SK-N-SH treated with all-trans-retinoic acid at 6 μM for 48 hours (cell line): ENCODE data around the gene SURF4.
"Not testable (repeated sequence)": the region's sequence is repeated elsewhere in the genome, so short reads cannot be mapped to it uniquely, and the experiment has no call there.

Experiments
- ATAC-seq: fragments of 200-7000 bp; cut with Tn5 transposase; 3 replicates; pipeline ENCODE4 v1.9.1; 2020; ENCODE audit warnings: mild to moderate bottlenecking, moderate library complexity
- ARNTL ChIP-seq: fragments of 450-650 bp; formaldehyde crosslinking; IDR thresholded peaks from 2 replicates; pipeline ENCODE4 v1.5.0; 2020; ENCODE audit warnings: low read depth, mild to moderate bottlenecking, moderate library complexity, borderline replicate concordance
- BACH2 ChIP-seq: fragments of 250-450 bp; sonication (Bioruptor Pico); IDR thresholded peaks from 2 replicates; pipeline ENCODE4 v1.9.0; 2021; ENCODE audit warnings: mild to moderate bottlenecking, borderline replicate concordance
- CSRNP3 ChIP-seq: fragments of 250-450 bp; sonication (Bioruptor Pico); IDR thresholded peaks from 2 replicates; pipeline ENCODE4 v1.5.1; 2021; ENCODE audit warnings: mild to moderate bottlenecking, moderate library complexity
- ESRRG ChIP-seq: fragments of 250-450 bp; sonication (Bioruptor Pico); IDR thresholded peaks from 2 replicates; pipeline ENCODE4 v1.6.1; 2021; ENCODE audit warnings: mild to moderate bottlenecking
- ISL1 ChIP-seq: fragments of 250-450 bp; sonication (Bioruptor Pico); IDR thresholded peaks from 2 replicates; pipeline ENCODE4 v2.1.2; 2022; ENCODE audit warnings: mild to moderate bottlenecking, moderate library complexity
- PATZ1 ChIP-seq: fragments of 250-450 bp; sonication (Bioruptor Pico); IDR thresholded peaks from 2 replicates; pipeline ENCODE4 v1.8.0; 2020; ENCODE audit warnings: mild to moderate bottlenecking, moderate library complexity, borderline replicate concordance
- POU6F1 ChIP-seq: fragments of 250-450 bp; sonication (Bioruptor Pico); IDR thresholded peaks from 2 replicates; pipeline ENCODE4 v1.8.0; 2021; ENCODE audit warnings: low read depth, mild to moderate bottlenecking, moderate library complexity, borderline replicate concordance
- PPARA ChIP-seq: fragments of 250-450 bp; sonication (Bioruptor Pico); IDR thresholded peaks from 2 replicates; pipeline ENCODE4 v1.5.0; 2020; ENCODE audit warnings: mild to moderate bottlenecking, borderline replicate concordance
- RARB ChIP-seq: fragments of 250-450 bp; sonication (Bioruptor Pico); IDR thresholded peaks from 2 replicates; pipeline ENCODE4 v1.8.0; 2021; ENCODE audit warnings: mild to moderate bottlenecking, moderate library complexity
- SNAI2 ChIP-seq: fragments of 250-450 bp; sonication (Bioruptor Pico); IDR thresholded peaks from 2 replicates; pipeline ENCODE4 v1.5.0; 2020; ENCODE audit warnings: mild to moderate bottlenecking, moderate library complexity
- TCF4 ChIP-seq: fragments of 250-450 bp; sonication (Bioruptor Pico); IDR thresholded peaks from 2 replicates; pipeline ENCODE4 v1.8.0; 2021; ENCODE audit warnings: mild to moderate bottlenecking, moderate library complexity, borderline replicate concordance
- TOX ChIP-seq: fragments of 250-450 bp; sonication (Bioruptor Pico); IDR thresholded peaks from 2 replicates; pipeline ENCODE4 v1.8.0; 2021; ENCODE audit warnings: mild to moderate bottlenecking, moderate library complexity, borderline replicate concordance
- TSHZ2 ChIP-seq: fragments of 250-450 bp; sonication (Bioruptor Pico); IDR thresholded peaks from 2 replicates; pipeline ENCODE4 v1.5.0; 2020; ENCODE audit warnings: mild to moderate bottlenecking, moderate library complexity
- ZC3H10 ChIP-seq: fragments of 250-450 bp; sonication (Bioruptor Pico); IDR thresholded peaks from 2 replicates; pipeline ENCODE4 v1.5.1; 2021; ENCODE audit warnings: mild to moderate bottlenecking, moderate library complexity
- ZFP3 ChIP-seq: fragments of 250-450 bp; sonication (Bioruptor Pico); IDR thresholded peaks from 2 replicates; pipeline ENCODE4 v1.5.0; 2020; ENCODE audit warnings: mild to moderate bottlenecking, moderate library complexity
- ZFP30 ChIP-seq: fragments of 450-650 bp; formaldehyde crosslinking; IDR thresholded peaks from 2 replicates; pipeline ENCODE4 v1.5.0; 2022; ENCODE audit warnings: mild to moderate bottlenecking, moderate library complexity
- ZNF565 ChIP-seq: fragments of 450-650 bp; formaldehyde crosslinking; conservative IDR thresholded peaks from 2 replicates; pipeline ENCODE4 v1.5.0; 2020; ENCODE audit warnings: low read depth, mild to moderate bottlenecking, moderate library complexity
- ZNF8 ChIP-seq: fragments of 450-650 bp; formaldehyde crosslinking; IDR thresholded peaks from 2 replicates; pipeline ENCODE4 v1.5.0; 2020; ENCODE audit warnings: mild to moderate bottlenecking, moderate library complexity

The SURF4 gene

GRCh38 chr9:133331641-133332380, 44.0 kb downstream of the SURF4 start:
- TF ChIP-seq BACH2 (CRISPR knock-in tag) (no peak), RARB (CRISPR knock-in tag) (no peak), POU6F1 (CRISPR knock-in tag) (no peak), ZNF8 (no peak), SNAI2 (no peak)
- TF ChIP-seq, all 23 proteins: peak for 0
- no peak for ATAC-seq

GRCh38 chr9:133331221-133331620, 44.6 kb downstream of the SURF4 start:
- no peak for TF ChIP-seq SNAI2
- no peak for ATAC-seq

- not testable (repeated sequence) for ATAC-seq
Observed at GRCh38 chr9:133329306-133330156, 46.3 kb downstream of the SURF4 start.

- TF ChIP-seq TCF4 (CRISPR knock-in tag) (no peak), ARNTL (CRISPR knock-in tag) (no peak), ZNF8 (no peak)
- peak; percentile 14 for ATAC-seq
Observed at GRCh38 chr9:133327834-133328484, 47.9 kb downstream of the SURF4 start.

GRCh38 chr9:133327021-133327420, 48.8 kb downstream of the SURF4 start:
- ATAC-seq, result not testable (repeated sequence)

GRCh38 chr9:133323991-133324703, 51.7 kb downstream of the SURF4 start:
- ATAC-seq, result no peak
- TF ChIP-seq ZC3H10 (CRISPR knock-in tag) (no peak), ISL1 (no peak), ESRRG (CRISPR knock-in tag) (no peak), SNAI2 (no peak), CSRNP3 (no peak), PATZ1 (no peak), PPARA (no peak), RARB (CRISPR knock-in tag) (no peak), ZFP3 (CRISPR knock-in tag) (no peak), ZNF565 (CRISPR knock-in tag) (no peak), POU6F1 (CRISPR knock-in tag) (no peak), TSHZ2 (CRISPR knock-in tag) (no peak), TOX (CRISPR knock-in tag) (no peak), ARNTL (CRISPR knock-in tag) (no peak), ZFP30 (CRISPR knock-in tag) (no peak)
